NCI-H187 (cell line): Measurements from ENCODE around the gene HTD2.
"Not testable (repeated sequence)": the region's sequence is repeated elsewhere in the genome, so short reads cannot be mapped to it uniquely, and the experiment has no call there.

ENCODE experiments used
- DNase-seq, 2 experiments: peaks; one replicate each; lab custom pipeline; 2025; lab: John Stamatoyannopoulos, UW

HTD2 gene

DNA sequence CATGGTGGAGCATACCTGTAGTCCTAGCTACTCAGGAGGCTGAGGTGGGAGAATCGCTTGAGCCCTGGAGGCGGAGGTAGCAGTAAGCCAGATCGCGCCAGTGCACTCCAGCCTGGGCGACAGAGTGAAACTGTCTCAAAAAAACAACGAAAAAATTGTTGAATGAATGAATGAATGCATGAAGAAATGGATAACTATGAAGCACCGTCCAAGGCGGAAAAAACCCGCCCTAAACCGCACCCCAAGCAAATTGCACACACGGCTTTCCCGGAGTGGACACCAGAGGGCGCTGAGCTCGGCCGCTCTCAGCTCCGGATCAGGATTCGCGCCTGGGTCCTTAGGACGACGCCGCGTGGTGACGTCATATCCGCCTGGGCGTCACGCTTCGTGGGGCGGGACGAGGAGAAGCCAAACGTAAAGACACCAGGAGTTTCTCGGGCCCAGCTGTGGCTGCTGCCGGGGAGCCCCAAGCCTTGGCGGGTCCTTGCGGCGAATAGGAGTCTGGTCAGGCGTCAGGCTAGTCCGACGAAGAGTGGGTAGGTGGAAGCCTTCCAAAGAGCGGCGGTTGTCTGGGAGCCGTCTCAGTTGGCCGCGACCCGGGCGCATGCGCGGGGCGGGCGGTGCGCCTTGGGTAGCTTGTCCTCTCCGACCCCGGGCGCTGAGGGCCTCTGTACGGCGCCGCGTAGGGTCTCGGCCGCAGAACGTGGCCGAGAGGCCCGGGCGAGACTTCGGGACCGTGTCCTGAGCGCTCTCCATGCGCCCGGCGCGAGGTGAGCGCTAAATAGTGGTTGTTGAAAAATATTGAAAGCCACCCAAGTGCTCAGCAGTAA, at the start of gene HTD2, which contains the start of gene RPP14:
HTD2 (plus strand) TSS at position 639 of the 830 bp plus-strand sequence. CDS start 11,094 bp downstream, outside the sequence.
RPP14 (plus strand) TSS at position 364 of the 830 bp plus-strand sequence. CDS start 4,085 bp downstream, outside the sequence.
- DNase-seq, result peak; percentile 77 to 80

DNA sequence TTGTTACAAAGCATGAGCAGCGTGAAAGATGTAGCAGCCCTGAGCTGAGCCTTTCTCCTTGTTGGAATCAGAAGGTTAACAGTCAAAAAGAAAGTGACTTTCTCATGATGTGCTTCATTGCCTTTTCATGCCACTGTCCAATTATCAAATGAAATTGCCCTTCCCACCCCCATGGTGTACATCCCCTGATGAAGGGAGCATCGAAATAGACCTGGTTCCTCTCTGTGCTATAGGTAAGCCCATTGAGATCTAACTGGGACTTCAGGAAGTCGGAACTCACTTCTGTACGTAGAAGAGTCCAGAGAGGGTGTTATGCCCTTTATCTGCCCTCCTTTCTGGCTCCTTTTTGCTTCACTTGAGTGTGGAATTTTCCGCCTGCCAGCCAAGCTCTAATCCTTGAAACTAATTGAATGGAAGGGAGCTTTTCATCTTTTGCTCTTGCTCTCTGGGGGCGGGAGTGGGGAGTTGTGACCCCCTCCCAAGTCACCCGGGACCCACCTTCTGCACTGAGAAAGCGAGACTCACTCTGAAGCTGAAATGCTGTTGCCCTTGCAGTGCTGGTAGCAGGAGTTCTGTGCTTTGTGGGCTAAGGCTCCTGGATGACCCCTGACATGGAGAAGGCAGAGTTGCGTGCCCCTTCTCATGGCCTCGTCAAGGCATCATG, 47.8 kb upstream of the HTD2 start:
- DNase-seq, result no peak

DNA sequence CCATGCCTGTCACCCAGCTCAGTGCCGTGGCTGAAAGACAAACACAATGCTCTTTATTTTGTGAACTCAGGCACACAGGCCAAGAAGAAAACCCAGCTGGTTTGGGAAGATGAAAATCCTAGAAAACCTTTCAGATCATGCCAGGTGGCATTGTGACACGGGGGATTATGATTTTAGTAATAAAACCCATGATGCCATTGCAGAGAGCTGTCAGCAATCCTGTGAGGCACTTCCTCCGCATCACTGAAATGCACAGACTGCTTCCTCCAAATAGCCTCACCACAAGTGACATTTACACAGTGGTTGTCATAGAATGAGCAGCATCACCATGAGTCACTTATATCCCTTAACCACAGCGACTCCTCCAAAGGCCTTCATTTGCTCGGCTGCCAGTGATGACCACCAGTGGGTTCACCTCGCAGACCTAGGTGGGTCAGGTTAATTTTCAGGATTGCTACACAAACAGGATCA, 46.0 kb upstream of the HTD2 start:
- no peak for DNase-seq

DNA sequence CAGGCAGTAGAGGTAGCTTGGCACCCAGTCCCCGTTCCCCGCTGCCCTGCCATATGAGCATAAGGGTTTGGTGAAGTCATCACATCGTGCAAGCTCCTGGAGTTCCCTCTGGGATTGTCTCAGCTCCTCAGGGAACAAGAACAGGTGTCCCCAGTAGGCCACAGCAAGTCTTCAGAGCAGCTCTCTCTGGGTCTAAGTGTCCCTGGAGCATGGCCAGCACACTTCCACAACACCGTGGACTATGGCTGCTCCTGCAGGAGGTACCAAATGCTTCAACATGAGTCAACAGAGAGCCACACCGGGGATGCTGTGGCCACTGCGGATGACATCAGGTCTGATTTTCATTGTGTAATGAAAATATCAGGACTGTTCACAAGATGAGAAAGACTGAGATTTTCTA, 45.6 kb upstream of the HTD2 start:
- no peak for DNase-seq

DNA sequence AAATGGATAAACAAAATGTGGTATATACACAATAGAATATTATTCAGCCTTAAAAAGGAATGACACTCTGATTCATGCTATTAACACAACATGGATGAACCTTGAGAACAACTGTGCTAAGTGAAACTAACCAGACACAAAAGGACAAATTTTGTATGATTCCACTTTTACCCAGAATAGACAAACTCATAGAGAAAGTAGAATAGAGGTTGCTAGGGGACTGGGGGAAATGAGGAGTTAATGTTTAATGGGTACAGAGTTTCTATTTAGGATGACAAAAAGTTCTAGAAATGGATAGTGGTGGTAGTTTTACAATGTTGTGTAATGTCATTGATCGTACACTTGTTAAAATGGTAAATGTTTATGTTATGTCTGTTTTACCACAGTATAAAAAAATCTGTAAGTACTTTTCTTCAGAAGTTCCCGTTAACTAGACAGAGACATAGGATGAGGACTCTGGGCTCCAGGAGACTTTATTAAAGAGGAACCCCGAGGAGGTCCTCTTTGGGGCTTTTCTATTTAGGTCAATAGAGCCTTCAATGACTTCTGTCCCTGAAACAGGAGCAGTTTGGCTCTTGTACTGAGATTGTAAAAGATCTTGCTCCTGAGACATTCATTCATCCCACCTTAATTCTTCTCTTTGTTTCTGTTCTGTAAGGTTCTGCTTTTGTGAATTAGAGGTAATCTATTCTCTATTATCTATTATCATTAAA, 44.2 kb upstream of the HTD2 start:
- DNase-seq, result no peak

DNA sequence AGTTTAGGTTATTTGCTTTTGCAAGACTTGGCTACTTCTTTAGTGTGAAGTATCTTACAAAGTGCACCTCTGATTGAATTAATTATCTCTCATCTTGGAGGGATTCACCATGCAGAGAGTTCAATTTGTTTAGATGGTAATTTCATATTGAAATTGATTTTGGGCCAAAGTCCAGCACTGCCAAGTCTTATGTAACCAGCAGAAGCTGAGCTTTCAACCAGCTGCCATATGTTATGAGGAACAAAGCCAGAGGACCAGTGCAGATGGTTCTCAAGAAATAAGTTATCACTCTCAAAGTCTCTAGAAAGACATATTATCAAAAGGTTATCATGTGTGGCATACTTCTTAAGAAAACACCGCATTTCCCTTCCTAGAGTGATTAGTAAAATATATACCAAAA, 39.7 kb upstream of the HTD2 start:
- no peak for DNase-seq

DNA sequence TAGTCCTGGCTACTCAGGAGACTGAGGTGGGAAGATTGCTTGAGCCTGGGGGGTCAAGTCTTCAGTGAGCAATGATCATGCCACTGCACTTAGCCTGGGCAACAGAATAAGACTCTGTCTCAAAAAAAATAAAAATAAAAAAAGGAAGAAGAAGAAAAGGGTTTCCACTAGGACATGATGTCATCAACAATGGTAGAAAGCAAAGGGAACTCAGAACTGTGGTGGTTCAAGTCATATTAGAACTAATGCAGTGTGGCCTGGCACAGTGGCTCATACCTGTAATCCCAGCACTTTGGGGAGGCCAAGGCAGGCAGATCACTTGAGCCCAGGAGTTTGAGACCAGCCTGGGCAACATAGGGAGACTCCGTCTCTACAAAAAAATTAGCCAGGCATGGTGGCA, 38.8 kb upstream of the HTD2 start:
- DNase-seq, result not testable (repeated sequence)

DNA sequence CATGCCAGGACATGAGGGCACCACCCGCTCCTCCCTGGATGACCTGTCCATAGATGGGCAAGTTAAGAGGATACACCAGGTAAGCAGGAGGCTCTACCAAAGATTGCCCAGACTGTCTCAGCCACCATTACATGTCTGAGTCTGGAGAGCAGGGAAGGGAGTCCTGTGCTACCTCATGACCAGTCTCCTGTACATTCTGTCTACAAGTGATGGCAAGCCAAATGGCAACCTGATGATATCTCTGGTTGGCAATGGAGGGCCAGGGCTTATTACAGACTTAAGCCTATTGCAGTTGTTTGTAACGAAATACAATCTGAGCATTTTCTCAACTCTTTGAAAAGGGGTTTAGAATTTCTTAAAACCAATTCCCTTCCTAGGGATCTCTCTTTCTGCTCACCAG, 37.0 kb upstream of the HTD2 start:
- DNase-seq, result no peak

DNA sequence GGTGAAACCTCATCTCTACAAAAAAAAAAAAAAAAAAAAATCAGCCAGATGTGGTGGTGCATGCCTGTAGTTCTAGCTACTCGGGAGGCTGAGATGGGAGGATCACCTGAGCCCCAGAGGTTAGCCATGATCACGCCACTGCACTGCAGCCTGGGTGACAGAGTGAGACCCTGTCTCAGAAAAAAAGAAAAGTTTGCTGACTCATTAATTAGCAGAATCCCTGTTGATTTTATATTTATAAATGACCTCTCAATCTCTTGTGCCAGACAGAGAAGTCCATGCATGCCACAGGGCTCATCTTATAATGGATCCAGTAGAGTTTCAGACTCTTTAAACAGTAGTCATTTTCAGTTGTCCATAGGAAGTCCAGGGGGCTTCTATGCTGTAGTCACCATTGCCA, 35.8 kb upstream of the HTD2 start:
- no peak for DNase-seq

DNA sequence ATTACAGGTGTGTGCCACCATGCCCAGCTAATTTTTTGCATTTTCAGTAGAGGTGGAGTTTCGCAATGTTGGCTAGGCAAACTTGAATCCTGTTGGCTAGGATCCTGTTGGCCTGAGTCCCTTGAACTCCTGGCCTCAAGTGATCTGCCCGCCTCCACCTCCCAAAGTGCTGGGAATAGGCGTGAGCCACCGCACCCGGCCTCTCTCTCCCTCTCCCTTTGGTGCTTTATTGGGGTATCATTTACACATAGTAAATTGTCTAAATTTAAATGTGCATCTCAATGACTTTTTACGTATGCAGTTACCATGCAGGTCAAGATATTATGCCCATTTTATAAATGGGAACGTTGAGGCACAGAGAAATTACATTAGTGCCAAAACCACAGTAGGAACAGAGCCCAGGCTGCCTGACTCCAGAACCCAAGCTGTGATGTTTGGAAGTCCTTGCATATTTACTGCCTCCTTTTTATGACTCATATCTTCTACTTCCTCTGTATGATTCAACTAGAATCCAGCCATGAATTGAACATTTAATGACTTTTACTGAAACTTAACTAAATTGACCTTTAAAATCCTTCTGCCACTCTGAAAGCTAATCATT, 34.3 kb upstream of the HTD2 start:
- no peak for DNase-seq

DNA sequence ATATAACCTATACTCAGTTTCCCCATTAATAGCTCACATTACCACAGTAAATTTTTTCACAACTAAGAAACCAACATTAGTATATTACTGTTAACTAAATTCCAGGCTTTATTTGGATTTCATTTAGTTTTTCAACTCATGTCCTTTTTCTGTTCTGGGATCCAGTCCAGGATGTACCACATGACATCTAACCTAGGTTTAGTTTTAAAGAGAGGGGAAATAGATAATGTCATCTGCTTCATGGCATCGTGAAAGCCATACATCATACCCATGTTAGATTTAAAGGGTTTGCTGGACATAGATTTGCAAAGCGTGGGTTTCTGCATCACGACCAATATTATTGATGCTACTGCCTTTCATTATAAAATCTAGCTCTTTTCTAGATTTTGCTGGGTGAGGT, 33.4 kb upstream of the HTD2 start:
- no peak for DNase-seq

DNA sequence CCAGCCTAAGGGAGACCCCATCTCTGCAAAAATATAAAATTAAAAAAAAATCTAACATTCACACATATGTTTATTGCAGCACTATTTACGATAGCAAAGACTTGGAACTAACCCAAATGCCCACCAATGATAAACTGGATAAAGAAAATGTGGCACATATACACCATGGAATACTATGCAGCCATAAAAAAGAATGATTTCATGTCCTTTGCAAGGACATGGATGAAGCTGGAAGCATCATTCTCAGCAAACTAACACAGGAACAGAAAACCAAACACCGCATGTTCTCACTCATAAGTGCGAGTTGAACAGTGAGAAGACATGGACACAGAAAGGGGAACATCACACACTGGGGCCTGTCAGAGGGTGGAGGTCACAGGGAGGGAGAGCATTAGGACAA, 33.0 kb upstream of the HTD2 start:
- not testable (repeated sequence) for DNase-seq

DNA sequence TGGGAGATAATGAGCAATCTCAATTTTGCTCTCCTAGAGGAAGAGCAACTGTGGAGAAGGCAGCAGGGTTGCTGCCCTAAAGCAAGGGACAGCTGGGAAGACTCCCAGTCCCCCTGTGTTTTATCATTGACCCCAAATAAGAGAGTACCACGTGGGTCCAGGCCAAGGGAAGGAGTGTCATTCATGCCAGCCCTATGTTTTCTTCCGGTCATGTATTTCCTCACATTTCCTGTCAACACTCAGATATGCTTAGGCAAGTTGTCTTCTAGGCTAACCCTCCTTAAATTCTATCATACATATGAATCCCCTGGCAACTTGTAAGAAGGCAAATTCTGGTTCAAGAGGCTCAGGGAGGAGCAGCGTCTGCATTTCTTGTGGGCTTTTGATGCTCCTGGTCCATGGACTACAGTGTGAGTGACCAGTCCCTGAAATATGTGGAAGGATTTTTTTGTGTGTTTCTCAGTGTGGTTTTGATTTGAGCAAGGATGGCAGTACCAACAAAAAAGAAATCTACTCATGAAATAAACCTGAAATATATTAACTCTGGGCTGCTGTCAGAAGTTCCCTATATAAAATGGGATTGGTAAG, 32.2 kb upstream of the HTD2 start:
- DNase-seq, result no peak

DNA sequence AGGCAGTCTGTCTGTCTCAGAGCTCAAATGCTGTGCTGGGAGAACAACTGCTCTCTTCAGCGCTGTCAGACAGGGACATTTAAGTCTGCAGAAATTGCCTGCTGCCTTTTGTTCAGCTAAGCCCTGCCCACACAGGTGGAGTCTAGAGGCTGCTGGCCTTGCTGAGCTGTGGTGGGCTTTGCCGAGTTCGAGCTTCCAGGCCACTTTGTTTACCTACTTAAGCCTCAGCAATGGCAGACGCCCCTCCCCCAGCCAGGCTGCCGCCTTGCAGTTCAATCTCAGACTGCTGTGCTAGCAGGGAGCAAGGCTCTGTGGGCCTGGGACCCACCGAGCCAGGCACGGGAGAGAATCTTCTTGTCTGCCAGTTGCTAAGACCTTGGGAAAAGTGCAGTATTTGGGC, 25.3 kb upstream of the HTD2 start:
- no peak for DNase-seq

DNA sequence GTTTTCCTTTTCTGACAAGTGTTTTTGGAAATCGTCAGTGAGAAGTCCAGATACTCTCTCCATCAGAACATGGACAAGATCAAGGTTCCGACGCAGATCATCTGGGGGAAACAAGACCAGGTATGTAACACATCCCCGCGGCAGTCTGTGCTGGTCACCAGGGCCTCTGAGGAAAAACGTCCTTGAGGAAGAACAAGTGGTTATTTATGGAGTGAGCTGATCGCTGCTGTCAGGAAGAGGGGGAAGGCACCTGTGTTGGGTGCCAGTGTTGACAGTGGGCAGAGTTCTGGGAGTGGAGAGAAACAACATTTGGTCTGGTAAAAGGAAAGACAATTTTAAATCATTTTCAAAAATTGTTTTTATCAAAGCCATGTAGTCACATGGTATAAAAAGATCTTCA, 21.0 kb upstream of the HTD2 start:
- DNase-seq, result no peak

DNA sequence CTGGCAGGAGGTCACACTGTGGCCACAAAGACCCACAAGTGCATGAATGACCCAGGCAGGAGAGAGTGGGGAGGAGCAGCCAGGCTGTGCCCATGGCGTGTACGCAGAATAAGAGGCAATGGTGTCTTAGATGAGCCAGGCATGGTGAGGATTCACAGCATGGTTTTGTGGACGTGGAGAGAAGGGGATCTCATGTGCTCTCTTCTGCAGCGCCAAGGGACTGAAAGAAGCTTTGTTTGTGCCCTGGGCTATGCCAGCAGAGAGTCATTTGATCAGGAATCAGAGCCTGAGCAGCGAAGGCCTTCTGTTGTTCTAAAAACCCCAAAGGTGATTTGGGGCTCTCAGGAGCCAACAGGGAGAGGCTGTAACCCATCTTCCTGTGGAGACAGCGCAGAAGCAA, 19.0 kb upstream of the HTD2 start:
- DNase-seq, result no peak

DNA sequence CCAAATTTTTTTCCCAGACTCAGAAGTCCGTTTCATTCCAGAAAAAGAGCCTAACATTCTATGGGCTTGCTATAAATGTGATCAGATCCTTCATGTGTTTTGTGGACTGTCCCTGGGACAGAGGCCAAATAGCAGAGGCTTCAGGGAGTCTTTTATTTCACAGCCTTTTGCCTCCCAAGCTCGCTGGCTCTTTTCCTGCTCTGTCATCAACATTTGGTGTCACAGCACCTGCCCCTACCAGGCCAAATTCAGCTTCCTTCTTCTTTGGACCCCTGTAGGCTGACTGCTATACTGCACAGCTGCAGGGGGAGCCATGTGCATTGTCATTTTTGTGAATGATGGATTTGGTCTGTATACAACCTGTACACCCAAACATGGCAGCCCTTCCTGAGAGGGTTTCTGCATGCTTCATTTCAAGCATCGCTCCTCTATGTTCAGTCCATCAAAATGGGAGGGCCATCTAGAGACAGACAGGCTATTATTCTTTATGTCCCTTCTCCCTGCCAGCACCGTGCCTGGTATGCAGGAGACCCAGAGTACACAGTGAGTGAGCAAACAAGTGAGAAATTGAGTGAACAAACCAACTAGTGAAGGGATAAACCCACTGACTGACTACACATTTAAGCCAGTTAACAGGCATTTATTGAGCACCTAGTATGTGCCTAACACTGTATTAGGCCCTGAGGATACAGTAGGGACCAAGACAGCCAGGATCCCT, 18.1 kb upstream of the HTD2 start:
- DNase-seq, result no peak

DNA sequence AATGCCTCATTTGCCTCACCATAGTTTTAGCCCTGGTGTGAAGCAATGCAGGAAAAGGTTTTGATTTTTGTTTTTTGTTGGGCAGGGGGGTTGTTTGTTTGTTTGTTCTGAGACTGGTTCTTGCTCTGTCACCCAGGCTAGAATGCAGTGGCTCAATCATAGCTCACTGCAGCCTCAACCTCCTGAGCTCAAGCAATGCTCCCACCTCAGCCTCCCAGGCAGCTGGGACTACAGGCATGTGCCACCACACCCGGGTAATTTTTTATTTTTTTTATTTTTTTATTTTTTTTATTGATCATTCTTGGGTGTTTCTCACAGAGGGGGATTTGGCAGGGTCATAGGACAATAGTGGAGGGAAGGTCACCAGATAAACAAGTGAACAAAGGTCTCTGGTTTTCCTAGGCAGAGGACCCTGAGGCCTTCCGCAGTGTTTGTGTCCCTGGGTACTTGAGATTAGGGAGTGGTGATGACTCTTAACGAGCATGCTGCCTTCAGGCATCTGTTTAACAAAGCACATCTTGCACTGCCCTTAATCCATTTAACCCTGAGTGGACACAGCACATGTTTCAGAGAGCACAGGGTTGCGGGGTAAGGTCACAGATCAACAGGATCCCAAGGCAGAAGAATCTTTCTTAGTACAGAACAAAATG, 17.2 kb upstream of the HTD2 start:
- DNase-seq, result not testable (repeated sequence)

DNA sequence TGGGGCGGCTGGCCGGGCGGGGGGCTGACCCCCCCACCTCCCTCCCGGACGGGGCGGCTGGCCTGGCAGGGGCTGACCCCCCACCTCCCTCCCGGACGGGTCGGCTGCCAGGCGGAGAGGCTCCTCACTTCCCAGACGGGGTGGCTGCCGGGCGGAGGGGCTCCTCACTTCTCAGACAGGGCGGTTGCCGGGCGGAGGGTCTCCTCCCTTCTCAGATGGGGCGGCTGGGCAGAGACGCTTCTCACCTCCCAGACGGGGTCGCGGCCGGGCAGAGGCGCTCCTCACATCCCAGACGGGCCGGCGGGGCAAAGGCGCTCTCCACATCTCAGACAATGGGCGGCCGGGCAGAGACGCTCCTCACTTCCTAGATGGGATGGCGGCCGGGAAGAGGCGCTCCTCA, 15.9 kb upstream of the HTD2 start:
- DNase-seq, result not testable (repeated sequence)

DNA sequence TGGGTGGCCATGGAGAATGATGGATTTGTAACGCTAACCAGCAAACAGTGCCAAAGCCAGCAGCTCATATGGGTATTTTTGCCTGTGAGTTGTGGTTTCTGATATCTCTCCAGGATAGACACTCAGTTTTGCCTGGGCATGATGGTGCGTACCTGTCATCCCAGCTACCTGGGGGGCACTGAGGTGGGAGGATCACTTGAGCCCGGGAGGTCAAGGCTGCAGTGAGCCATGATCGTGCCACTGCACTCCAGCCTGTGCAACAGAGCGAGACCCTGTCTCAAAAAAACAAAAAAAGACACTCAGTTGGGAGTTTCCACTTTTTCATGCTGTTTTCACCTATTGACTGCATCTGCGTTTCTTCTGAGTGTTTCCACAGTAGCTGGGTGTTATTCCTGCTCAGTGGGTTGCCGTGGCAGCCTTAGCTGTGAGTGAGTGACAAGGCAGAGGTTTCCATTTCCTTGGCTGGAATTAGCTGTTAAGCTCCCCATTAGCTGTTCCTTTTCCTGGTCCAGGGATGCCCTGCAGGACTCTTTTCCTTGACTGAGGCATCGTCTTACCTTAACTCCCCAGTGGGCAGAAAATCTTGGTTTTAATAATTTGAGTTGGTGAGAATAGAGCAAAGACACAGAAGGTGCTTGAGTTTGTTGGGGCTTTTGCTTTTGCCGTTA, 14.5 kb upstream of the HTD2 start:
- no peak for DNase-seq
